Fibroblast of the aortic adventitia (primary cell): ENCODE results near the gene DRC3. TPM values are rescaled to one million over a fixed set of nuclear protein-coding genes. Genes with fewer than 3 reads are reported as not detected.

ENCODE experiments used
- DNase-seq: peaks from one replicate; pipeline ENCODE4 v3.0.0-alpha.2; 2010; ENCODE audit warnings: low read depth
- H3K4me3 ChIP-seq: 2 replicates; pipeline ENCODE4 v1.5.1; 2011; ENCODE audit warnings: low read depth, mild to moderate bottlenecking, control low read depth, low read length, moderate library complexity
- CTCF ChIP-seq: IDR thresholded peaks from 2 replicates; pipeline ENCODE4 v1.5.1; 2011; ENCODE audit warnings: mild to moderate bottlenecking, low read length, control low read depth, inconsistent platforms; ENCODE audit not compliant: insufficient read depth
- total RNA-seq: library from RNA; depleted of rRNA; stranded (reverse); fragments of >200 nt; gene quantifications from 2 replicates; pipeline ENCODE4 v1.2.3, GENCODE V29; 2012; ENCODE audit warnings: low replicate concordance

Gene DRC3
- total RNA-seq, 1 donor: 1.8 TPM

GRCh38 chr17:17929655-17930380, 42.8 kb upstream of the DRC3 start:
- no peak overlapping the region for H3K4me3 ChIP-seq
- peak; percentile 36 for DNase-seq
- TF ChIP-seq CTCF: no peak

GRCh38 chr17:17930674-17931073, 42.0 kb upstream of the DRC3 start:
- no peak for DNase-seq
- TF ChIP-seq CTCF: no peak
- H3K4me3 ChIP-seq: no peak overlapping the region

GRCh38 chr17:17931159-17931558, 41.5 kb upstream of the DRC3 start:
- no peak overlapping the region for H3K4me3 ChIP-seq
- no peak for TF ChIP-seq CTCF
- DNase-seq: no peak

- no peak overlapping the region for H3K4me3 ChIP-seq
- TF ChIP-seq CTCF: no peak
- DNase-seq: no peak
These were observed 38.9 kb upstream of the DRC3 start for GRCh38 chr17:17933775-17934174.

GRCh38 chr17:17934214-17934613, 38.4 kb upstream of the DRC3 start:
- DNase-seq: no peak
- no peak for TF ChIP-seq CTCF
- no peak overlapping the region for H3K4me3 ChIP-seq

- no peak for DNase-seq
- no peak overlapping the region for H3K4me3 ChIP-seq
- TF ChIP-seq CTCF: no peak
These were observed 37.9 kb upstream of the DRC3 start for GRCh38 chr17:17934806-17935205.
